ENCODE measurements around the gene GAK.

GAK gene

GRCh38 chr4:967113-968104 is 35.3 kb upstream of the GAK start:
- H3K36me3 Mint-ChIP-seq (ENCODE audit: low read depth), result peaks cover 17% of the 10 kb centered on the region
- H3K9me3 Mint-ChIP-seq, result no peaks in the 10 kb centered on the region
- no peak for DNase-seq
- no peak overlapping the region for H3K27ac Mint-ChIP-seq
- H3K4me3 Mint-ChIP-seq, result no peak overlapping the region
- H3K27me3 Mint-ChIP-seq, result no peaks in the 10 kb centered on the region
- peaks cover 16% of the 10 kb centered on the region for H3K4me1 Mint-ChIP-seq (ENCODE audit: low read depth)

- no peak overlapping the region for H3K4me3 Mint-ChIP-seq
- no peaks in the 10 kb centered on the region for H3K27me3 Mint-ChIP-seq
- DNase-seq, result no peak
- H3K27ac Mint-ChIP-seq, result no peak overlapping the region
- peaks cover 26% of the 10 kb centered on the region for H3K36me3 Mint-ChIP-seq (ENCODE audit: low read depth)
- H3K9me3 Mint-ChIP-seq, result no peaks in the 10 kb centered on the region
- peaks cover 13% of the 10 kb centered on the region for H3K4me1 Mint-ChIP-seq (ENCODE audit: low read depth)
These were observed 34.4 kb upstream of the GAK start for GRCh38 chr4:966266-967112.

- no peak overlapping the region for H3K27ac Mint-ChIP-seq
- H3K27me3 Mint-ChIP-seq, result no peaks in the 10 kb centered on the region
- DNase-seq, result no peak
- H3K9me3 Mint-ChIP-seq, result no peaks in the 10 kb centered on the region
- peaks cover 6% of the 10 kb centered on the region for H3K4me1 Mint-ChIP-seq (ENCODE audit: low read depth)
- H3K36me3 Mint-ChIP-seq (ENCODE audit: low read depth), result peaks cover 26% of the 10 kb centered on the region
- no peak overlapping the region for H3K4me3 Mint-ChIP-seq
These were observed 33.6 kb upstream of the GAK start for GRCh38 chr4:965766-966134.

- DNase-seq, result no peak
- H3K36me3 Mint-ChIP-seq (ENCODE audit: low read depth), result peaks cover 26% of the 10 kb centered on the region
- no peak overlapping the region for H3K27ac Mint-ChIP-seq
- H3K4me1 Mint-ChIP-seq (ENCODE audit: low read depth), result peaks cover under 1% of the 10 kb centered on the region
- H3K4me3 Mint-ChIP-seq, result no peak overlapping the region
- no peaks in the 10 kb centered on the region for H3K9me3 Mint-ChIP-seq
- no peaks in the 10 kb centered on the region for H3K27me3 Mint-ChIP-seq
These were observed 33.1 kb upstream of the GAK start for GRCh38 chr4:965048-965765.

- Mint-ChIP-seq H3K36me3 (ENCODE audit: low read depth) (peaks cover 32% of the 10 kb centered on the region), H3K27ac (no peak overlapping the region), H3K9me3 (no peaks in the 10 kb centered on the region), H3K27me3 (no peaks in the 10 kb centered on the region), H3K4me3 (no peak overlapping the region), H3K4me1 (ENCODE audit: low read depth) (no peaks in the 10 kb centered on the region)
- DNase-seq, result no peak
These were observed 32.4 kb upstream of the GAK start for GRCh38 chr4:964346-965025.

GRCh38 chr4:963276-964225 is 31.4 kb upstream of the GAK start:
- Mint-ChIP-seq H3K4me3 (no peak overlapping the region), H3K4me1 (ENCODE audit: low read depth) (no peaks in the 10 kb centered on the region), H3K36me3 (ENCODE audit: low read depth) (peaks cover 41% of the 10 kb centered on the region), H3K27ac (no peak overlapping the region), H3K27me3 (no peaks in the 10 kb centered on the region), H3K9me3 (no peaks in the 10 kb centered on the region)
- DNase-seq, result no peak

GRCh38 chr4:962231-963208 is 30.4 kb upstream of the GAK start:
- H3K4me3 Mint-ChIP-seq, result no peak overlapping the region
- H3K4me1 Mint-ChIP-seq (ENCODE audit: low read depth), result no peaks in the 10 kb centered on the region
- DNase-seq, result no peak
- no peak overlapping the region for H3K27ac Mint-ChIP-seq
- no peaks in the 10 kb centered on the region for H3K9me3 Mint-ChIP-seq
- H3K36me3 Mint-ChIP-seq (ENCODE audit: low read depth), result peaks cover 49% of the 10 kb centered on the region
- H3K27me3 Mint-ChIP-seq, result no peaks in the 10 kb centered on the region

GRCh38 chr4:961351-962230 is 29.5 kb upstream of the GAK start:
- Mint-ChIP-seq H3K4me1 (ENCODE audit: low read depth) (no peaks in the 10 kb centered on the region), H3K27me3 (no peaks in the 10 kb centered on the region), H3K27ac (no peak overlapping the region), H3K36me3 (ENCODE audit: low read depth) (peaks cover 56% of the 10 kb centered on the region), H3K9me3 (no peaks in the 10 kb centered on the region), H3K4me3 (no peak overlapping the region)
- no peak for DNase-seq

- Mint-ChIP-seq H3K27ac (no peak overlapping the region), H3K4me3 (no peak overlapping the region), H3K27me3 (no peaks in the 10 kb centered on the region), H3K36me3 (ENCODE audit: low read depth) (peaks cover 55% of the 10 kb centered on the region), H3K9me3 (no peaks in the 10 kb centered on the region), H3K4me1 (ENCODE audit: low read depth) (no peaks in the 10 kb centered on the region)
- no peak for DNase-seq
These were observed 28.7 kb upstream of the GAK start for GRCh38 chr4:960636-961350.

- H3K4me1 Mint-ChIP-seq (ENCODE audit: low read depth), result no peaks in the 10 kb centered on the region
- H3K9me3 Mint-ChIP-seq, result no peaks in the 10 kb centered on the region
- no peaks in the 10 kb centered on the region for H3K27me3 Mint-ChIP-seq
- peaks cover 54% of the 10 kb centered on the region for H3K36me3 Mint-ChIP-seq (ENCODE audit: low read depth)
- no peak overlapping the region for H3K4me3 Mint-ChIP-seq
- no peak for DNase-seq
- no peak overlapping the region for H3K27ac Mint-ChIP-seq
These were observed 28.1 kb upstream of the GAK start for GRCh38 chr4:960140-960635.
